GM21737 (cell line): Measurements from ENCODE around the gene MRAP2.
"Not testable (repeated sequence)": the region's sequence is repeated elsewhere in the genome, so short reads cannot be mapped to it uniquely, and the experiment has no call there.

Experiments
- ATAC-seq: cut with Tn5 transposase; IDR thresholded peaks from one replicate; pipeline ENCODE4 v1.9.1; 2021; ENCODE audit warnings: mild to moderate bottlenecking, moderate library complexity; ENCODE audit not compliant: unreplicated experiment

Gene MRAP2

GRCh38 chr6:84074988-84075781 lies 41.6 kb downstream of the MRAP2 start:
- ATAC-seq = no peak

- no peak for ATAC-seq
Observed at GRCh38 chr6:84077645-84078044, 44.1 kb downstream of the MRAP2 start.

GRCh38 chr6:84078335-84078734 lies 44.8 kb downstream of the MRAP2 start:
- no peak for ATAC-seq

- no peak for ATAC-seq
Observed at GRCh38 chr6:84081222-84081621, 47.6 kb downstream of the MRAP2 start.

GRCh38 chr6:84082689-84083265 lies 49.2 kb downstream of the MRAP2 start:
- no peak for ATAC-seq

- ATAC-seq = not testable (repeated sequence)
Observed at GRCh38 chr6:84084705-84085104, 51.1 kb downstream of the MRAP2 start.

- ATAC-seq = no peak
Observed at GRCh38 chr6:84086056-84086455, 52.5 kb downstream of the MRAP2 start.

GRCh38 chr6:84086545-84087429 lies 53.2 kb downstream of the MRAP2 start:
- ATAC-seq = no peak

GRCh38 chr6:84089081-84089480 lies 55.5 kb downstream of the MRAP2 start:
- ATAC-seq = no peak

- no peak for ATAC-seq
Observed at GRCh38 chr6:84089552-84089951, 56.0 kb downstream of the MRAP2 start.

GRCh38 chr6:84093441-84094435 lies 60.2 kb downstream of the MRAP2 start:
- no peak for ATAC-seq

GRCh38 chr6:84095156-84095555 lies 61.6 kb downstream of the MRAP2 start:
- no peak for ATAC-seq

- ATAC-seq = no peak
Observed at GRCh38 chr6:84103029-84103428, 69.5 kb downstream of the MRAP2 start.

GRCh38 chr6:84105215-84105924 lies 71.8 kb downstream of the MRAP2 start:
- ATAC-seq = not testable (repeated sequence)

GRCh38 chr6:84107495-84107894 lies 73.9 kb downstream of the MRAP2 start:
- ATAC-seq = no peak

- not testable (repeated sequence) for ATAC-seq
Observed at GRCh38 chr6:84111351-84111750, 77.8 kb downstream of the MRAP2 start.

GRCh38 chr6:84114933-84115594 lies 81.5 kb downstream of the MRAP2 start:
- ATAC-seq = not testable (repeated sequence)

GRCh38 chr6:84118191-84118590 lies 84.6 kb downstream of the MRAP2 start:
- no peak for ATAC-seq

- ATAC-seq = no peak
Observed at GRCh38 chr6:84119277-84119676, 85.7 kb downstream of the MRAP2 start.
